HG03159 (cell line): ENCODE results near the gene SLC24A2.

Source experiments
- ATAC-seq: cut with Tn5 transposase; IDR thresholded peaks from one replicate; pipeline ENCODE4 v1.9.1; 2021; ENCODE audit warnings: mild to moderate bottlenecking, moderate library complexity; ENCODE audit not compliant: unreplicated experiment

The SLC24A2 gene

GRCh38 chr9:19768798-19769197 is 20.0 kb downstream of the SLC24A2 start:
- ATAC-seq, result no peak

- ATAC-seq, result no peak
Measured at GRCh38 chr9:19759066-19759465, 29.8 kb downstream of the SLC24A2 start.

- no peak for ATAC-seq
Measured at GRCh38 chr9:19757745-19758144, 31.1 kb downstream of the SLC24A2 start.

GRCh38 chr9:19754921-19755320 is 33.9 kb downstream of the SLC24A2 start:
- ATAC-seq, result no peak

GRCh38 chr9:19748278-19749126 is 40.3 kb downstream of the SLC24A2 start:
- ATAC-seq, result no peak

GRCh38 chr9:19746223-19746622 is 42.6 kb downstream of the SLC24A2 start:
- ATAC-seq, result no peak

GRCh38 chr9:19741178-19741577 is 47.7 kb downstream of the SLC24A2 start:
- no peak for ATAC-seq
